Effector CD4-positive, alpha-beta T cell (primary cell): ENCODE results near the gene TBC1D1.

ENCODE experiments used
- DNase-seq: peaks from one replicate; pipeline ENCODE4 v3.0.0-alpha.2; 2020

TBC1D1 gene

DNA sequence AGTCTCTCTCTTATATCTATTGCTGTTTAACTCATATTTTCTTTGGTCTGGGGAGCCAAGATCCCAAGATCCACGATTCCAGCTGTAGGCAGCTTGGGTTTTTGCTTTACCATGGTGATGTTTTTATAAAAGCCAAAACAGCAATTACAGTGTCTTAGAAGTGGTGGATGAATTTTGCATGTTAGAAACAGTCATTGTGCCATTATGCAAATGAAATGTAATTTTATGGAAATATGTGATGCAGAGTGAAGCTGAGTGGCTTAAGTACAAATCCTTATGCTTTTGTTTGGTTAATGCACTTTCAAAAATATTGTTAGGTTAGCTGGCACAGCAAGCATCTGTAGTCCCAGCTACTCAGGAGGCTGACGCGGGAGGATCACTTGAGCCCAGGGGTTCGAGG is 36.5 kb downstream of the TBC1D1 start:
- DNase-seq, result no peak

DNA sequence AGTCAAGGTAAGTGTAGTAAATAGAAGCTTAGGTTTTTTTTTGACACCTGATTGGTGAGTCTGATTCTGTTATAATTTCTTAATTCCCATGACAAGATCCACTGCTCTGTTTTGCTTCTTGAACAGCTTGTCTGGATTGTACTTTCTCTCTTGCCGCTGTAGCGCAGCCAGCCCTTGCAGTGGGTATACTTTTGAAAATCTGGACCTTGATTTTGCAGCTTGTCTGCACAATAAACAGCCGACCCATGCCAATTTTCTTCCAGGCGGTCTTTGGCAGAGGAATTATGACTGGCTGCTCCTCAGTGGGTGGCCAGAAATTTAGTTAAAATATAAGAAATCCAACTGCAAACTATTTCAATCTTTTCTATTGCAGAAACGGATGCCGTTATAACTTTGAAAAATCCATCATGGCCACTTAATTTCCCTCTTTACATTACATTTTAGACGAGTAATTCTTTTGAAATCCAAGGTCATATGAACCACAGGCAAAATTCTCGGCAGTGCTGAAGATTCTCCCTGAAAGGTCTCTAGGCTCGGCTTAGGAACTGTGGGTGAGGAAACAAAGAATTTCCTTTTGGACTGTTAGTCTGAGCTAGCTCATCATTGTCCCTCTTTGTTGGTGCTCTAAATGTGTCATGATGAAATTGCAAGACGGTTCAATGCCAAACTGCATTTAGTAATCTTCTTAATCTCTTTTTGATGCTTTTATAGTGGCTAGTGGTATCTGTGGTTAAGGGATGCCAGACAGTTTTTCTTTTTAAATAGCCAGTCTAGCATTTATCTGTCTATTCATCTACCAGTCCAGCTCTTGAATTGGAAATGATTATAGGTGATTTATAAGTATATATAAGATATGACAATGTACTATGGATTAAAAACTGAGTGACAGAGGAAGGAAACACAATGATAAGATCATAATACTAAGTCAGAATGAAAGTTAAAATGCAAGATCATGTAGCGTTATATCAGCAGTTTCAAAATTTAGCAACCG is 37.8 kb downstream of the TBC1D1 start:
- DNase-seq, result no peak

DNA sequence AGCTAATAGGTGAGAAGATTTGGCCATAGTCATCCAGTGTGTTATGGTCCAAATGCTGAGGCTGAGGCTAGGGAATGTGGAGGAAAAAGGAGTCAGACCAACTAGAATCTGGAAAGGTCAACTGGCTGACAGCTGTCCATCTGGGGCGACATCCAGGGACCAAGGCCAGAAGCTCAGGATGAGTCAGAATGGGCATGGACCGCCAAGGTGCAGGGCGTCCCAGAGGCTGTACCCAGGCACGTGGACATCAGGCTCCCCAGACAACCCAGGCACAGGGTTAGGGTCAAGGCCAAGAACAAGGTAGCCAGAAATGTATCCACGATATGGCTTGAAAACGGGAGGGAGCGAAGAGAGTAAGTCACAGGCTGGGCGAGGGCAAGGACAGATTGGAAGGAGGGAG is 43.2 kb downstream of the TBC1D1 start:
- no peak for DNase-seq

DNA sequence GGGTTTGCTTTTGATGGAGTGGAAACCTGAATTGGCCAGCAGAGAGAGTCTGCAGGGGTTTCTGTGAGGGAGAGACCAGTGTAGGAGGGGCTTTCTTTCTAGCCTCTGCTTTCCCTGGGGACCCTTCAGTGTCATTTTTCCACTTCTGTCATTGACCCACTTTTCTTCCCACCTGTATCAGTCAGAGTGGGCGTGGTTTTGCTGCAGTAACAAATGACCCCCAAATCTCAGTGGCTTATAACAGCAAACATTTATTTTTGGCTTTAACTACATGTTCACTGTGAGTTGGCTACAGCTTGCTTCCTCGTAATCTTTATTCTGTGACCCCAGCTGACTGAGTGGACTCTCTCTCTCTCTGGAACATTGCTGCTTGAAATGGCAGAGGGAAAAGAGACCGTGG is 43.7 kb downstream of the TBC1D1 start:
- no peak for DNase-seq

DNA sequence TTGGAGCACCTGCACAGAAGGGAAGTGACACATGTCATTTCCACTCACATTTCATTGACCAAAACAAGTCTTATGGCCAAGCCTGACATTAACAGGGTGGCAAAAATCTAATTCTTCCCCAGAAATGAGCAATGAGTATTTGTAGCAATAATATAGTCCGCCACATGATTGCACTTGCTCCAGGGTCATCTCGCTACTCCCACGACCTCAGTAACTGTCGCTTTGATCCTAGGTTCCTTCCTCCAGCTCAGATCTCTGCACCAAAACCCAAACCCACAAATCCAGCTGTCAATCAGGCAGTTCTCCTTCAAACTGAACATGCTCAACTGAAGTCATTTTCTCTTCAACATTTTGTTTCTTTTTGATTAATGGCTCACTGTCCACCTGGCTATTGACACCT is 44.1 kb downstream of the TBC1D1 start:
- DNase-seq, result no peak

DNA sequence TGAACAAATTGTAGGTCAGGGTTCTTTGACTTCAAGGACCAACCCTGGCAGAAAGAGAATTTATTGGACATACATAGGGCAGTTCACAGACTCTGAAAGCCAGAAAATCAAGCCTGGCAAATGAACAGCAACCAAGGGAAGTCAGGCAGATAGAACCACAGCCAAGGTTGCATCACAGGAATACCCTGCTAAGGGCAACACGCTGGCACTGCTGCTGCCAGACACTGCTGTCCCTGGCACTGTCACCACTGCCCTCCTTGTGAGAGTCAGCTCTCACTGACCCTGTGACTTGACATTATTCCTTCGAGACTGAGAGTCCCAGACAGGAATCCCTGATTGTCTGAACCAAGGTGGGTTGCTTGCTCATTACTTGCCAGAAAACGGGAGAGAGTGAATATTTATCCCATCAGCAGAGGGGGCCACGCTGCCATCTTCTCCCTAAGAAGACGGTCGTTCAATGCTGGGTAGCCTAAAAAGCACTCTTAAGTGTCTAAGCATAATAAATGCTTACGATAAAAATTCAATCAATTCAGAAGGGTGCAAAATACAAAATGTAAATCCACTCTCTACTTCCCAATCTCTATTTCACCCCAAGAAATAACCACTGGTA is 46.1 kb downstream of the TBC1D1 start:
- no peak for DNase-seq

DNA sequence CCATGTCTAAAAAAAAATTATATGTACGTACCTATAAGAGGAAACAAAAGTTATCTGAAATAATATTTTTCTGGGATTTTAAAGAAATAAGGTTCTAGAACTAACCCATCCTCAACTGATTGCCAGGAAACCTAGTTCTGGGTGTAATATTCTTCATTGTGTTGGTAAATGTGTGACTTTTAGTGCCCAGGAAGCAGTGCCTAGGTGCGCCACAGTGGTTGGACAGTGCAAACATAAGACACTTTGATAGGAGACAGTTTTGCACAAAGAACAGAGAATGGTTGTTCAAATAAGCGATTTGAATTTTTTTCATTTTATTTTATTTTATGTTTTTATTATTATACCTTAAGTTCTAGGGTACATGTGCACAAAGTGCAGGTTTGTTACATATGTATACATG is 47.3 kb downstream of the TBC1D1 start:
- no peak for DNase-seq

DNA sequence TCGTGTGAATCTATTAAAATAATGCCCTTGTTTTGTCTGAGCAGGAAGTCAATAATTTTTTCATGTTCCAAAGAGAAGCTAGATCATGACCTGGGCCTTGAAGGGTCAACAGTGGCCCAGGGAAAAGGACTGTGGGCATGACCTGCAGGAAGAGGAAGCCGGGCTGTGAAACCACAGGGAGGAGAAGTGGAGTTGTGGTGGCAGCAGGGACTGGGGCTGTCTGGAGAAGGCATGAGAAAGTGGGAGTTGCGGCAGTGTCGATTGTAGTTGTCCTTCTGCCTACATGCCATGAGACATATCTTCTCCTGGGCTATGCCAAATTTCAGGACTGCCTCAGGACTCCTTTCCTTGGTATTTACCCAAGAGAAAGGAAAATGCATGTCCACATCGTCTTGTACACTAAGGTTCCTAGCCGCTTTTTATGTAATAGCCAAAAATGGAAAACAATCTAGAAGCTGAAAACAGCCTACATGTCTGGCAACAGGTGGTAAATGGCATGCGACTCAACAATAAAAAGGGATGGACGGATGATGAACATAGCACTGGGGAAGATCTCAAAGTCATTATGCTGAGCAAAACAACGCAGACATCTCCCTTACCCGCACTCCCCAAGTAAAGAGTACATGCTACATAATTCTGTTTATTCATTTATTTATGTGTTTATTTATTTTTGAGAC is 55.8 kb downstream of the TBC1D1 start:
- DNase-seq, result no peak

DNA sequence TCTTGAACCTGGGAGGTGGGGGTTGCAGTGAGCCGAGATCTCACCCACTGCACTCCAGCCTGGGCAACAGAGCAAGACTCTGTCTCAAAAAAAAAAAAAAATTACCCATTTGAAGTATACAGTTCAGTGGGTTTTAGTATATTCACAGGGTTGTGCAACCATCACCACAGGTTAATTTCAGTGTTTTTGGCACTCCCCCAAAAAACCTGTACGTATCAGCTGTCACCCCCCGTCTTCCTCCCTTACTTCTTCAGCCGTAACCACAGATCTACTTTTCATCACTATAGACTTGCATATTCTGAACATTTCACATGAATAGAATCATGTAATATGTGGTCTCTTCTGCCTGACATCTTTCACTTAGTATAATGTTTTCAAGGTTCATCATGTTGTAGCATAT is 57.7 kb downstream of the TBC1D1 start:
- no peak for DNase-seq

DNA sequence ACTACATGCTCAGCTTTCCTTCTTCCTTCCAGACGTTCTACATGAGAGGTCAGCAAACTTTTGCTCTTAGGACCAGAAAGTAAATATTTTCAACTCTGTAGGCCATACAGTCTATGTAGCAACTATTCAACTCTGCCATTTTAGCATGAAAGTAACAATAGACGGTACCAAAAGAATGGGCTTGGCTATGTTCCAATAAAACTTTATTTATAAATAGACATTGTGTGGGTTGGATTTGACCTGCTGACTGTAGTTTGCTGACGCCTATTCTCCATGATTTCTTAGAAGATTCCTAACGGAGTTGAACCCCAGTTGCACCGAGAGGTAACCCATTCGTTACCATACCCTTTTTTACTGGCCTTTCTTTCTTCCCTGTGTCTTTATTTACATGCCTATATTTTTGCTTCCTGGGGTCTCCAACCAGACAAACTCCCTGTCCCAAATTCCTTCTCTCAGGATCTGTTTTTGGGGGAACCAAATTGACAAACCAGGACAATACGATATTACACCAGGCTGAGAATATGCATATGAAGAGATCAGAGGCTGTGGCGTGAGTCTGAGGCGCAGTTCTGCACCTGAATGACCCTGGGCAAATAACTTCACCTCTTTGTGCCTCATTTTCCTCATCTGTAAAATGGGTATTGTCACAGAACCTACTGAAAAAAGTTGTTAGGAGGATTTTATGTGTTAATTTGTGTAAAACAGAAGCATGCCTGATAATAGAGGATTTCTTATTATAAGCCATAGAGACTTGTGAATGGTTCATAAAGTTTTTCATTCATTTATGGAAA is 58.9 kb downstream of the TBC1D1 start:
- DNase-seq, result no peak

DNA sequence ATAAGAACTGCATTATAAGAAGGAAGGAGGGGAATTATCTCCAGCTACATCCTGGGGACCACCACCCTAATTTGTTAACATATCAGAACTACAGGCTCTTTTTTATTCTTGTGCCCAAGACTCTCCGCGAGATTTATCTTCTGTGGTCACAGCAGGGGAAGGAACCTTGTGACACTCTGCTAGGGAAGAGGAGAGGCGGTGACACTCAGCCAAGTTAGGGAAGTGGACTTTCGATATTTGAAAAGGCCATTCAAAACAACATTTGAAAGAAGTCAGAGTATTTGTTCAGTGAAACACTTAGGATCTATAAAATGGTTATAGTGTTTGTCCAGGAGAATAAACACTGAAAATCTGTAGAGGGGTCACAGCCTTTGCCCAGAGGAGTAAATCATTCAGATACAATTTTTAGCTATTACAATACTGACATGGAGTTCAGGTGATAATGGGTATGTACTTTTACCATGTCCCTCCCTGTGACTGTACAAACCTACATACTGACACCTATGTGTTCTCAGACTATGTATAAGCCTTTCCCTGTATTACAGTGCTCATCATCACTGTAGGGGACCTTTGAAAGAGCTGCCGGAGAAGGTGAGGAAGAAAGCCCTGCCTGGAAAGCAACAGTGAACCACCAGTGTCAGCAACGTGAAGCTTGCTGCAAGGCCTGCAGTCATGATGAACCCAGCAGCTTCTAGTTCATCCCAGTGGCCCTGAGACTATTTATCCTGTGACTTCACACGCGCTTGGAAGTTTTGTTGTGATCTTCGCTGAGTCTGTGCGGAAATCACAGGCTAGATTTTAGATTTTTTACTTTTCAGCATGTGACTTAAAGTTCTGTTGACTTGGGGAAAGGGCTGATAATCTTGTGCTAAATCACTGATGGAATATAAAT is 60.8 kb downstream of the TBC1D1 start:
- DNase-seq, result no peak

DNA sequence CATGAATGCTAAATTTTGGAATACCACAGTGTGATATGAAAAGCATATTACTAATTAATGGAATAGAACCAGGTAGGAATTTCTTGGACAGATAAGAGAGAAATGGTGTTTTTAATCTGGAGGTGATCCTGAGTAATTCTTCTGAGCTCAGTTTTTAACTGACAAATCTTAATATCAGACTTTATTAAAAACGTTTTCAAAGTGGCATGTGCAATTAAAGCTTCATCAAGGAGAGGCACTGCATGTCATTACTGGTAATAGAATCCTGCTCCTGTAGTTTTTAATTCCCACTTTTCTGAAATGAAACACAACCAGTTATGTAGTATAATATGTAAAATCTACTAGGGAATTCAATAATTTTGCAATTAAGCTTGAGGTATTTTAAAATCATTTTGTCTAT is 62.3 kb downstream of the TBC1D1 start:
- no peak for DNase-seq

DNA sequence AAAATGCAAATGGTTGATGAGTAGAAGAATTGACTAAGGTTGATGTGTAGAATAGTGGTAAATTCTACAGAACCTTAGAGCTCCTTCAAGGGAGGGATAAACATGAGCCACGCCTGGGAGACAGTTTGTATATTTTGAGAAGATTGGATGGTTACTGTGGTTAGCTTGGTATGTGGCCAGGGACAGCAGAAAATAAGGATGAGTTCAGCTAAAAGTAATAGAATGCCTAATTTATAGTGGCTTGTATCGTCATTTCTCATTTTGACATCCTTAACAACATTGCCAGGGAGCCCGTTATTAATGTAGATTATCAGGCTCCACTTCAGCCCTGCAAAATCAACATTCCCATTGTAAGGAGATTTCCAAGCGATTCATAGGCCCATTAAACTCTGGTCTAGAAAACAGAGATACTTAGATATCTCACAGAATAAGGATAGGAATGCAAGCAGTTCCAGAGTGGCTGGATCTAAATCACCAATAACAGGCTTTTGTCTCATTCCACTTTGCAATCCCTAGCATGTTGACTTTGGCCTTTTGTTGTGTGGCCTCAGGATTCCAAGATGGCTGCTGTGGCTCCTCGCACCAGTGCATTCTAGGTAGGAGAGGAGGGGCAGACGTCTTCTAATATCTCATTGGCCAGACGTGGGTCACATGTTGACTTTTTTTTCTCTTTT is 62.9 kb downstream of the TBC1D1 start:
- DNase-seq, result no peak

DNA sequence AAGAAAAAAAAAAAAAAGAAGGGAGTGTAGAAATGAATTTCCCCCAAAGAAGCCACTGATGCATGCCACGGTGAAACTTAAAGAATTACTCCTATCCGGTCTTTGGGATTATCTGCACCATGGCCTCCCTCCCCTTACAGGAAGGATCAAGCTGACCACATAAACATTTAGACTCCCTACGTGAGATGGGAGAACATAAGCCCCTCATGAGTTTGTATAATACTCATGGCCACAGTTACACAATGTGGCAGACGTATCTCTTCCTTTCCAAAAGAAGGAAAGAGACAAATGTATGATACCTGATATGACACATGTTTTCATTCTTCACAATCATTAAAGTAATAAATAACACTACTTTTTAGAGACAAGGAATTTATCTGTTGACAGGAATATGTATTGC is 66.1 kb downstream of the TBC1D1 start:
- DNase-seq, result no peak

DNA sequence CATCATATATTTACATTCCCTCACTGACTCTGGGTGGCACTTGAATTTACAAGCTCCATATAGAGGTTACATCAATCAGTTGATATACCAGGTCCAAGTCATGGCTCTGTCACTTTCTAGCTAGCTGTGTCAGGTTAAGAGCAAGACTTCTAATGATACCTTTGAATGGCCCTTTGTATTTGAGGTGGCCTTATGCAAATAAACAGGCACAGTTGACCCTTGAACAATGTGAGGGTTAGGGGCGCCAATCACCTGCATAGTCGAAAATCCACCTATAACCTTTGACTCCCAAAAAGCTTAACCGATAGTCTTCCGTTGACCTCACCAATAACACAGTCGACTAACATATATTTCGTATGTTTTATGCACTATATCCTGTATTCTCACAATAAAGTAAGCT is 68.0 kb downstream of the TBC1D1 start:
- DNase-seq, result no peak

DNA sequence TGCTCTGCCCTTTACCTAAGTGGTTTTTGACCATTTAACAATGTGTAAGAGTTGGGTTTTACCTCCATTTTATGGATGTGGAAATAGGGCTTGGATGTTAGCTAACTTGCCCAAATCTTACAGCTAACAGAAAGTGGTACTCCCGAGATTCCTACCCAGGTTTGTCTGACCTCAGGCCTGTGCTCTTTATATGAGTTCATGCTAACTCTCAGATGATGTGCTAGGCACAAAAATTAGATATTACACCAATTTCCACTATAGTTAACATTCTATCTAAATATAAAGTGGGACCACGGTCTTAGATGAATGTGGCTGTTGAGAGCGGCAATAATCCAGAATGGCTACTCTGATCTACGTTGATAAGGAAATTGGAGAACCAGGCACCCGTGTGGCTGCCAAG is 69.2 kb downstream of the TBC1D1 start, which contains the start of gene PTTG2:
PTTG2 (plus strand) TSS at position 301 of the 400 bp plus-strand sequence; CDS start at position 338, 37 bp downstream.
- DNase-seq, result no peak

DNA sequence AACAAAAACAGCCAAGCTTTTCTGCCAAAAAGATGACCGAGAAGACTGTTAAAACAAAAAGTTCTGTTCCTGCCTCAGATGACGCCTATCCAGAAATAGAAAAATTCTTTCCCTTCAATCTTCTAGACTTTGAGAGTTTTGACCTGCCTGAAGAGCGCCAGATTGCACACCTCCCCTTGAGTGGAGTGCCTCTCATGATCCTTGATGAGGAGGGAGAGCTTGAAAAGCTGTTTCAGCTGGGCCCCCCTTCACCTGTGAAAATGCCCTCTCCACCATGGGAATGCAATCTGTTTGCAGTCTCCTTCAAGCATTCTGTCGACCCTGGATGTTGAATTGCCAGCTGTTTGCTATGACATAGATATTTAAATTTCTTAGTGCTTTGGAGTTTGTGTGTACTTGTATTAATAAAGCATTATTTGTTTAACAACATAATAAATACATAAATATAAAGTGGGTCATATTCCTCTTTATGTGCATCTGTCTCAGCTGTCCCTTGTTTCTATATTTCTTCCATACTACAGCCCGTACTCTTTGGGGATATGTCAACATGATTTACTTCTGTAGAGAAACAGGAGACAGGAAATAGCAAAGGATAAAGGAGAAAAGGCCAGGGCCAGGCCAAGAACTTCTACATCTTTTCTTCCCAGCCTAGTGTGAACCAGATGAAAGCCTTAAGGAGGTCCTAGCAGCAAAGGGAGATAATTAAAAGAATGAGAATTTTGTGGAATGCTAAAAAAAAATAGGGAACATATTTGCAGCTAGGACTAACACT is 70.0 kb downstream of the TBC1D1 start:
- DNase-seq, result no peak

DNA sequence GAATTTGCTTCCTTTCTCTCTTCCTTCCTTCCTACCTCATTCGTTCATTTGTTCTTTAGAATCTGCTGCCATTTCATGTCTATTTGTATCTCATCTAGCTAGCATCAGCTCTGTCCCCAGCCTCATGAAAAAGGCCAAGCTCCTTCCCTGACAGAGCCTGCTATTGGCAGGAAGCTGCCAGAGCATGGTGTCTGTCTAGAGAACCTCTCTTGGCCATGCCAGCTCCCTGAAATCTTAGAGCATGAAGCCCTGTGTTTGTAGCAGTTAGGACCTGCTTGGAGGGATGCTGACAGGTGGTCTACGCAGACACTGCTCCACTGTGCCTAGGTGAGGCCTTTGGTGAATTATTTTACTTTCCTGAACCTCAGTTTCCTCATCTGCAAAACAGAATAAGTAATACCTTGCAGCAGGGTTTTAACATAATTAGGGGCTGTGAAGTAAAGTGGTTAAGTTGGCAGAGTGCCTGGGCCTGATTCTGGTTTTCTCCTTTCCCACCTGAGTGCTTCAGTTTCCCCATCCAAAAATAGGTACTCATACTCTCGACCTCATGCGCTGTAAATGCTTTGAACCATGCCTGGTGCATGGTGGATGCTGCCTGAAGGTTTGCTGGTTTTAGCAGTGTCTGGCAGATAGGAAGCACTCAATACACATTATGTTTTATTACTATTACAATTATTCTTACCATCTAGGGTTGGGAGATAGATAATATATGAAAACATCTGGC is 74.0 kb downstream of the TBC1D1 start:
- DNase-seq, result no peak

DNA sequence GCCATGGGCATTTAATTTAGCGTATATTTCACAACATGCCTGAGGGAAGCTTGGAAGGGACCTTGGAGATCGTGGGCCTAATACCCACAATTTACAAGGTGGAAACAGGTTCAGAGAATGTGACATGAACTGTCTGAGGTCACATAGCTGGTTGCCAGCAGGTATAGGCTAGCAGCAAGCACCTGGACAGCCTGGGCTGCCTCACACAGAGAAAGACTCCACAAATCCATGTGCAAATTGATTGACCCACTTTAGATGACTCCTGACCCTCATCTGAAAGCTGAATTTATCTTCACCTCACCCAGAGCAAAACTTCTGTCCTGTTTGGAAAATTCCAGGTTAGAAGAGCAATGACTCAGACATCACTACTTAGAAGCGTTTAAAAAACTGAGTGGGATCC is 75.2 kb downstream of the TBC1D1 start:
- no peak for DNase-seq

DNA sequence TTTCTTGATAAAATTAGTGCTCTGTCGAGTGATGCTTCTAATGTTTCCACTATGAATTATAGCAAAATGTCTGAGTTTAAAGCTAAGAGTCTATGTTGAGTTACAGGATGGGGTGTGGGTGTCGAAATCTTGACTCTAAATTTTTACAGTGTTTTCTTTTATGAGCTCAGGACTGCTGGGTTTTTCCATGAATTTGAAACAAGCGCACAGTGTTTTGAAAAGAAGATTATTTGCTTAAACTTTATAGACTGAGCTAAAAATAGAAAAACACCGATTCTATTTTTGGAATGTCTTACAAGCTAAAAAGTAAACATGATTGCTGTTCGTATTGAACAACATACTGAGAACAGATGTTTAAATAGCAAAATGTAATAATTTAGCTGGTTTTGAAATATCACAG is 76.9 kb downstream of the TBC1D1 start:
- DNase-seq, result no peak
